ENCODE data around the gene PEAK1. TPM values are rescaled to one million over a fixed set of nuclear protein-coding genes. Genes with fewer than 3 reads are reported as not detected.

PEAK1 gene
- total RNA-seq, 1 donor from 2014 or later = 289 TPM

GRCh38 chr15:77097921-77098320, 322.0 kb downstream of the PEAK1 start:
- no peak for TF ChIP-seq CTCF (IDR thresholded peaks at IDR 0.05; ENCODE audit: unreplicated experiment)
- Mint-ChIP-seq H3K27ac (ENCODE audit: unreplicated experiment) (no peak overlapping the region), H3K36me3 (ENCODE audit: low read depth, unreplicated experiment) (no peaks in the 10 kb centered on the region), H3K4me1 (ENCODE audit: unreplicated experiment) (peaks cover 13% of the 10 kb centered on the region), H3K9me3 (ENCODE audit: unreplicated experiment) (no peaks in the 10 kb centered on the region), H3K4me3 (ENCODE audit: unreplicated experiment) (no peak overlapping the region), H3K27me3 (ENCODE audit: unreplicated experiment) (peaks cover 4% of the 10 kb centered on the region)
- DNase-seq (ENCODE audit: low spot score) = no peak

- Mint-ChIP-seq H3K4me3 (ENCODE audit: unreplicated experiment) (no peak overlapping the region), H3K27me3 (ENCODE audit: unreplicated experiment) (peaks cover 4% of the 10 kb centered on the region), H3K27ac (ENCODE audit: unreplicated experiment) (no peak overlapping the region), H3K4me1 (ENCODE audit: unreplicated experiment) (peaks cover 13% of the 10 kb centered on the region), H3K9me3 (ENCODE audit: unreplicated experiment) (no peaks in the 10 kb centered on the region), H3K36me3 (ENCODE audit: low read depth, unreplicated experiment) (no peaks in the 10 kb centered on the region)
- DNase-seq (ENCODE audit: low spot score) = no peak
- TF ChIP-seq CTCF (IDR thresholded peaks at IDR 0.05; ENCODE audit: unreplicated experiment) = no peak
Measured at GRCh38 chr15:77097248-77097721, 322.6 kb downstream of the PEAK1 start.

GRCh38 chr15:77096541-77096940, 323.4 kb downstream of the PEAK1 start:
- TF ChIP-seq CTCF (IDR thresholded peaks at IDR 0.05; ENCODE audit: unreplicated experiment) = no peak
- Mint-ChIP-seq H3K27me3 (ENCODE audit: unreplicated experiment) (peaks cover 4% of the 10 kb centered on the region), H3K27ac (ENCODE audit: unreplicated experiment) (no peak overlapping the region), H3K4me3 (ENCODE audit: unreplicated experiment) (no peak overlapping the region), H3K4me1 (ENCODE audit: unreplicated experiment) (peaks cover 13% of the 10 kb centered on the region), H3K9me3 (ENCODE audit: unreplicated experiment) (no peaks in the 10 kb centered on the region), H3K36me3 (ENCODE audit: low read depth, unreplicated experiment) (no peaks in the 10 kb centered on the region)
- DNase-seq (ENCODE audit: low spot score) = no peak

GRCh38 chr15:77096138-77096537, 323.8 kb downstream of the PEAK1 start:
- Mint-ChIP-seq H3K9me3 (ENCODE audit: unreplicated experiment) (no peaks in the 10 kb centered on the region), H3K27ac (ENCODE audit: unreplicated experiment) (peak overlapping the region; percentile 16), H3K4me3 (ENCODE audit: unreplicated experiment) (no peak overlapping the region), H3K4me1 (ENCODE audit: unreplicated experiment) (peaks cover 13% of the 10 kb centered on the region), H3K27me3 (ENCODE audit: unreplicated experiment) (peaks cover 4% of the 10 kb centered on the region), H3K36me3 (ENCODE audit: low read depth, unreplicated experiment) (no peaks in the 10 kb centered on the region)
- no peak for DNase-seq (ENCODE audit: low spot score)
- TF ChIP-seq CTCF (IDR thresholded peaks at IDR 0.05; ENCODE audit: unreplicated experiment) = no peak

- H3K4me1 Mint-ChIP-seq (ENCODE audit: unreplicated experiment) = peaks cover 10% of the 10 kb centered on the region
- H3K27ac Mint-ChIP-seq (ENCODE audit: unreplicated experiment) = no peak overlapping the region
- no peak for TF ChIP-seq CTCF (IDR thresholded peaks at IDR 0.05; ENCODE audit: unreplicated experiment)
- no peaks in the 10 kb centered on the region for H3K36me3 Mint-ChIP-seq (ENCODE audit: low read depth, unreplicated experiment)
- peaks cover 3% of the 10 kb centered on the region for H3K27me3 Mint-ChIP-seq (ENCODE audit: unreplicated experiment)
- H3K9me3 Mint-ChIP-seq (ENCODE audit: unreplicated experiment) = no peaks in the 10 kb centered on the region
- no peak for DNase-seq (ENCODE audit: low spot score)
- no peak overlapping the region for H3K4me3 Mint-ChIP-seq (ENCODE audit: unreplicated experiment)
Measured at GRCh38 chr15:77094397-77095030, 325.4 kb downstream of the PEAK1 start.
